Muscle of arm (tissue), 12 donors: Measurements from ENCODE around the gene BZW1. TPM values are rescaled to one million over a fixed set of nuclear protein-coding genes. Genes with fewer than 3 reads are reported as not detected.

Source experiments
- DNase-seq: peaks from one replicate; pipeline ENCODE4 v3.0.0-alpha.2; 2013
- polyA plus RNA-seq, 12 donors: library from polyadenylated mRNA; unstranded; fragments of 120-200 nt; gene quantifications; one replicate each; pipeline ENCODE4 v1.2.1, GENCODE V29; 2013; ENCODE audit not compliant: insufficient read length in 12 of 12

Gene BZW1
- polyA plus RNA-seq, 12 donors, result 105 to 165 (median 132) TPM; not detected in 1

DNA sequence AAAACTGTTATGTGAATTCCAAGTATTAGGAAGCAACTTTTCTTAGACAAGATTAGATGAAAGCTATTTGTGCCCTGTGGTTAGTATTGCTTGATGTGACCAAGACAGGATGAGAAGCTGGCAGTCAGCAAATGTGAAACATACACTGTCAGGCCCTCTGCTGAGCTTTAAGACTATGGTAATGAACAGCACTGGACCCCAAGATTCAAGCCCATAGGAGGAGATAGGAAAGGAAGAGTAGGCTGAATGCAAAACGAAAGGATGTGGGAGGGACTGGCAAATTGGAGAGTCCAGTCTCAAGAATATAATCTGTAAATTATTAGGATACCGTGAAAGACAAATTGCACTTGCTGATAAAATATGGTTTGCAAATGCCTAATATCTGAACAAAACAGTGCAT is 16.4 kb downstream of the BZW1 start:
- DNase-seq, result no peak

DNA sequence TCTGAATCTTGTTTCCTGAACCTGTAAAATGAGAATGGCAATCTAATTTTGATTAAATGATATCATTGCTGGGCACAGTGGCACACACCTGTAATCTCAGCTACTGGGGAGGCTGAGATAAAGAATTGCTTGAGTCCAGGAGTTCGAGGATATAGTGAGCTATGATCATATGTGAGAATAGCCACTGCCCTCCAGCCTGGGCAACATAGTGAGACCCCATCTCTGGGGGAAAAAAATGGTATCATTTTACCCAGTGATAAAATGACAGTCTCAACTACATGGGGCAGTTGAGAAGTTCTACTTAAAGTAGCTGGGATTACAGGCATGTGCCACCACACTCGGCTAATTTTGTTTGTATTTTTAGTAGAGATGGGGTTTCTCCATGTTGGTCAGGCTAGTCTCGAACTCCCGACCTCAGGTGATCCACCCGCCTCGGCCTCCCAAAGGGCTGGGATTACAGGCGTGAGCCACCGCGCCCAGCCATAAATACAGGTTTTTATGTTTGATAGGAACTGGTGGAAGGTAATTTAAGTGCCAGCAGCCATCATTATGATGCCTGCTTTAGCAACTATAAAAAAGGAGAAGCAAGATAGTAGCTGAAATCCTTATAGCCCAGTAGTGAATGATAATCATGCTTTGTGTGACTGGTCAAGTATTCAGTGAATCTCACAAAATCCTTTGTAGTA is 17.0 kb downstream of the BZW1 start:
- DNase-seq, result no peak

DNA sequence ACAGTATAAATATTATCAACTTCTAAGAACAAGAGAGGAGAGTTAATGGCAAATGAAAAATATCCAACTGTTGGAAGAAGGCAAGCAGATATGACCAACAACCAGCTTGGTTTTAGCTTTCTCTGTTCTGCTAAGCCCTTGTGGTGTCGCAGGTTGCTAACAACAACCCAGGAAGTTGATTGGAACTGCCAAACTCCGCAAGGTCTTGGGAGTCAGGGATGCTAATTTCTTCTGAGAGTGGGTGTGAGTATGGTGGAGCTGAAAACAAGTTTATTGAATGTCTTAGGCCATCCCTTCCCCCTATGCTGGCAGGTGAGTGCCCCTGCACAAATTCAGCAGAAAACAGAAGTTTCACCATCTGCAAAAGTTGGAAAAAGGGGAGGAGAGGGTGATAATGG is 17.5 kb downstream of the BZW1 start:
- DNase-seq, result no peak

DNA sequence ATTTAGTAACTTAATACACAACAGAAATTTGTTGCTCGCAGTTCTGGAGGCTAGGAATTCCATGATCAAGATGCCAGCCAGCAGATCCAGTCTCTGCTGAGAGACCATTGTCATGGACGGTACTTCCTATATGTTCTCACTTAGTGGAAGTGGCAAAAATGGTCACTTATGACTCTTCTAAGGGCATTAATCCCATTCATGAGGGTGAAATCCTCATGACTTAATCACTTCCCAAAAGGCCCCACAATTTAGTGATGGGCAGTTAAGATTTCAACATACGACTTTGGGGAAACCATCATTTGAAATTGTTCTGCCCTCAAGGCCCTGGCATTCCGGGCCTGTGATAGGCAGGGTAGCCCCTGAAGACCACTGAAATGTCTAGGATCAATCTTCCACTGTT is 23.0 kb downstream of the BZW1 start:
- DNase-seq, result no peak

DNA sequence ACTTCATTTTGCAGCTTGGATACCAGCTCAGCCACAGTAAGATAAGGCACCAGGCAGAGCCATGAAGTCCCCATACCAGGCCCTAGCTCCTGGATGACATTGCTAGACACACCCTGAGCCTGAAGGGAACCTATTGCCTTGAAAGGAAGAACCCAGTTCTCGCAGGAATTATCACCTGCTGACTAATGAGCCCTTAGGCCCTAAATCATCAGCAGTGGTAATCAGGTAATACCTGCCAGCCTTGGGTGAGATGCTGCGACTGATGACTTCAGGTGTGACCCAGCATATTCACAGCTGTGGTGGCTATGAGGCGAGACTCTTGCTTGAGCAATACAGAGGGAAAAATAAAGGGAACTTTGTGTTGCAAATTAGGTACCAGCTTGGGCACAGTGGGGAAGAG is 27.8 kb downstream of the BZW1 start:
- no peak for DNase-seq

DNA sequence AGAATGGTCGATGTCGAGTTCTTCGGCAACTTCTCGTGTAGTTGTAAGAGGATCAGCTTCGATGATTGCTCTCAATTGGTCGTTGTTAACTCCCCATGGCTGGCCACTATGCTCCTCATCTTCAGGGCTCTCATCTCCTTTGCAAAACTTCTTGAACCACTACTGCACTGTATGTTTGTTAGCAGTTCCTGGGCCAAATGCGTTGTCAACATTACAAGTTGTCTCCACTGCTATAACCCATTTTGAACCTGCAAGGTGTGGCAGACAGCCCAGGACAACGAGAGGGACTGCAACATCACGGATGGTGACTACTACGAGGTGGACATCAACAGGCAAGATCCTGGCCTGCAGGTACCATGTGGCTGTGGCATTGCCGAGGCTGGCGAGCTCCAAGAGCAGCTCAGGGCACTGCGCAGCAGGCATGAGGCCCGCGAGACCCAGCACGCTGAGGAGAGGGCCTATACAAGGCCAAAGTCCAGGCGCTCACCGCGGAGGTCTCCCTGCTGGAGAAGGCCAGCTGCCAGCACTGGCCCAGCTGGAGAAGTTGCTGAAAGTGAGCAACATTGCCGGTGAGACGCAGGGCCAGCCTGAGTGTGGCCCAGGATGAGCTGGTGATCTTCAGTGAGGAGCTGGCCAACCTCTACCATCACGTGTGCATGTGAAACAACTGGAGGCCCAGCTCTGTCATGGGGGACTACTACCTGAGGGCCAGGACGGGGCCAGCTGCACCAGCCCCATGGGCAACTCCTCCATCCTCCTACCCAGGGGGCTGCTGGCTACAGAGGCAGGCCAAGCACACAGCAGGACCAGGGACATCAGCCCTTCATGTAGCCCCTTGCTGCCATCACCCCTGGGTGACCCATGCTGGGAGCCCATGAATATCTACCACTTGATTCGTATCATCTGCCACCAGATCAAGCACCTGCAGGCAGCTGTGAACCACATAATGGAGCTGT is 32.6 kb downstream of the BZW1 start:
- DNase-seq, result no peak

DNA sequence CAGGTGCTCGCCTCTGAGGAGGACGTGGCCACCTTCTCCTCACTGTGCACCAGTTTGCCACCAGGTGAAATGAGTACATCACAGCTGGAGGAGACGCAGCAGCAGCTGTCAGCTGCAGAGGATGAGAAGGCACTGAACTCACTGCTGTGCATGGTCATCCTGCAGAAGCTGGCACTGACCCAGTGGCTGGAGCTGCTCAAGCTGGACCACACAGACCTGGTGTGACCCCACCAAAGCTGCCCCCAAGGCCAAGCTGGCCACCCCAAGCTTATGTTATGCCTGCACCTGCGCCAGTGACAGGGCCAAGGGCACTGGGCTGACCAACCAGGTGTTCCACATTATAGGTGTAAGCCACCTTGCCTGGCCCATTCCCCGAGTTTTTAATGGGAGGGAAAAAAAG is 33.5 kb downstream of the BZW1 start:
- no peak for DNase-seq

DNA sequence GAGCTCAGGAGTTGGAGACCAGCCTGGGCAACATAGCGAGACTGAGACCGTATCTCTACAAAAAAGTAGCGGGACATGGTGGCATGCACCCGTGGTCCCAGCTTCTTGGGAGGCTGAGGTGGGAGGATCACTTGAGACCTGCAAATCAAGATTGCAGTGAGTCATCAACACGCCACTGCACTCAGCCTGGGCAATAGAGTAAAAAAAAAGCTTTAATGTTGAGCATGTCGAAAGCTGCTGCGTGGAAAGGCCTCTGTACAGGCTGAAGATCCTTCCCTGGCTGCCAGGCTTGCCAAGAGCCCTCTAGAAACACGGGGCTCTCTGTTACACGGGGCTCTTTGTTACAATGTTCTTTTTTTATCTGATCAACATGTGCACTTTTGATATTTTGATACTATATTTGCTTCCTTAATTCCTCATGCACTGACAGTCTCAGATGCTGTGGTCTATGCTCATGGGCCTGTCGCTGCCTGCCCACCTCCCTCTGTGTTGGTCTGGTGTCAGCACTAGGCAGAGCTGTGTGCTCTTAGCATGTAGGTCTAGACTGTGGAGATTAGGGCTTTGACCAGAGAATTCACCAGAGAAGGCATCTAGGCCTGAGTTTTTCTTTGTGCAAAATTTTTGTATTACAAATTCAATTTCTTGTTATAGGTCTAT is 34.1 kb downstream of the BZW1 start:
- no peak for DNase-seq

DNA sequence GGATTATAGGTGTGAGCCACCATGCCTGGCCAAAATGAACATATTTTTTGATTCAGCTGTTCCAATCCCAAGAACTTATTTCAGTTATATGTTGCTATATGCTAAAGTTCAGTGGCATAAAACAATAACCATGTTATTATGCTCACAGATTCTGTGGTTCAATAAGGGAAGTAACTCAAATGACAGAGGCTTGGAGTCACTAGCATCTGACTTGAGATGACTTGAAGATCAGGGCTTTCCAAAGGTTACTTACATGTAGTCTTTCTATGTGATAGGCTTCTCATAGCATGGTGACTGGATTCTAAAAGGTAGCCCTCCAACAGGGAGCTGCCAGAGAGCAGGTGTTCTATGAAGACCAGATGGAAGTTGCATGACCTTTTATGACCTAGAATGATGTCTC is 35.6 kb downstream of the BZW1 start:
- no peak for DNase-seq

DNA sequence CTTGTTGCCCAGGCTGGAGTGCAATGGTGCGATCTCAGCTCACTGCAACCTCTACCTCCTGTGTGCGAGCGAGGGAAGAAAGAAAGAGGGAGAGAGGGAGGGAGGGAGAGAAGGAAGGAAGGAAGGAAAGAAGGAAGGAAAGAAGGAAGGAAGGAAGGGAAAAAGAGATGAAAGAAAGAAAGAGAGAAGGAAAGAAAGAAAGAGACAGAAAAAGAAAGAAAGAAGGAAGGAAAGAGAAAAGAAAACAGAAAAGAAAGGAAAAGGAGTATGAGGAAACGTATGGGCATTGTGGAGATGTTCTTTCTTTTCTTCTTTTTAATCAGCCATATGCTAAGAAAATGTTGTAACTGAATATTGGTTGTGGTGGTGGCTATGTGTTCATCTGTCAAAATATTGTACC is 36.2 kb downstream of the BZW1 start:
- DNase-seq, result no peak

DNA sequence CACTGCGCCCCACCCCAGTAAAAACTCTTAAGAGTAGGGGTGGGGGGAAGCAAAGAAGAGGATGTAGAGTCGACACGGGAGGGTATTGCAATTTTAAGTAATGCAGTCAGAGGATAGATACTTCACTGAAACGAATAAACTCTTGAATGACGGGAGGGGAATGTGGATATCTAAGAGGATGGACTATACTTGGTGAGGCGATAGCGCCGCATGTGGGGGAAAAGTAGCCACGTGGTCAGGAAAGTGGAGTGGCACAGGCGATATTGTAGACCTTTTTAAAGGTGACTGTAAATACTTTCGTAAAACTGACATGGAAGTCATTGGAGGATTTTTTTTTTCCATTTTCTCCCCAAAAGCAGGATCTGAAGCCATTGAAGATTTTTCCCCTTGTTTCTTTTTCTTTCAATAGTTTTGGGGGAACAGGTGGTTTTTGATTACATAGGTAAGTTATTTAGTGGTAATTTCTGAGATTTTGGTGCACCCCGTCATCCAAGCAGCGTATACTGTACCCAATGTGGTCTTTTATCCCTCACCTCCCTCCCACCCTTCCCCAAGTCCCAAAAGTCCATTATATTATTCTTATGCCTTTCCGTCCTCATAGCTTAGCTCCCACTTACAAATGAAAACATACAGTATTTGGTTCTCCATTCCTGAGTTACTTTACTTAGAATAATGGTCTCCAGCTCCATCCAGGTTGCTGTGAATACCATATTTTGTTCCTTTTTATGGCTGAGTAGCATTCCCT is 39.0 kb downstream of the BZW1 start:
- DNase-seq, result no peak

DNA sequence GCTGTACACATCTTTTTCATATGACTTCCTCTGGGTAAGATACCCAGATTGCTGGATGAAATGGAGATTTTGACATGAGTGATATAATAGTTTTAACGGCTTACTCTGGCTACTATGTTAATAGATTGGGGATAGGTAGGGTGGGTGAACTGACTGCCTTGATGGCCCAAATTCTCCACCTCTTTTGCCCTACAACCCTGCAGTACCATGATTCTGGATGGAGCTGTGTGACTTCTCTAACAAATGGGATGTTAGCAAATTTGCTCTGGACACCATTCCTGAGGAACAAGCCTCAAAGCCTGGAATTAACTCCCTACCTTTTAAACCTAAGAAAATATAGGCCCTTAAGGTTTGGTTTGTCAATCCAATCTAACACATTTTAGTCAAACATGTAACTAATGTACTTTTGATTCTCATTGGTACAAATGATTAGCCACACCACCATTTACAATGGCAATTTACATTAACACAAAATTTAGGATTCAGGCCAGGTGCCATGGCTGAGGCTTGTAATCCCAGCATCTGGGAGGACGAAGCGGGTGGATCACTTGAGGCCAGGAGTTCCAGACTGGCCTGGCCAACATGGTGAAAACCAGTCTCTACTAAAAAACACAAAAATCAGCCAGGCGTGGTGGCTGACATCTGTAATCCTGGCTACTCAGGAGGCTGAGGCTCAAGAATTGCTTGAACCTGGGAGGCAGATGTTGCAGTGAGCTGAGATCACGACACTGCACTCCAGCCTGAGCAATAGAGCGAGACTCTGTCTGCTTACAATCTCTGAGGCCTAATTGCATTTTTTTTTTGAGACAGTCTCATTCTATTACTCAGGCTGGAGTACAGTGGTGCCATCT is 39.9 kb downstream of the BZW1 start:
- DNase-seq, result no peak

DNA sequence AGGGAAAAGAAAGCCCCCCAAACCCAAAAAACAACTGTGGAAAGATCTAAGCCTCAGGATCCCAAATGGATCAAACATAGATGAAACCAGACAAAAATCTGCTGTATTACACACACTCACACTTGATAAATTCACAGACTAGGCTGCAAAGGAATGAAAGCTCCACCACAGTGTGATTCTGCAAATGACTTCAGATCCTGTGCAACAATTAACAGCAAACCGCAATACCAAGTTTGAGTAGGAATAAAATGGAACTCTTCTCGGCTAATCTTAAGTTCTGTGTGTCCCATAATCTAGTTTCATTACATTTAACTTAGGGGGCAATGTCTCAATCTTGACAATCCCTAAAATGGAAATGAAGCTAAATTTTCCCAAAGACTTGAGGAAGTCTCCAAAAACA is 40.9 kb downstream of the BZW1 start:
- DNase-seq, result no peak

DNA sequence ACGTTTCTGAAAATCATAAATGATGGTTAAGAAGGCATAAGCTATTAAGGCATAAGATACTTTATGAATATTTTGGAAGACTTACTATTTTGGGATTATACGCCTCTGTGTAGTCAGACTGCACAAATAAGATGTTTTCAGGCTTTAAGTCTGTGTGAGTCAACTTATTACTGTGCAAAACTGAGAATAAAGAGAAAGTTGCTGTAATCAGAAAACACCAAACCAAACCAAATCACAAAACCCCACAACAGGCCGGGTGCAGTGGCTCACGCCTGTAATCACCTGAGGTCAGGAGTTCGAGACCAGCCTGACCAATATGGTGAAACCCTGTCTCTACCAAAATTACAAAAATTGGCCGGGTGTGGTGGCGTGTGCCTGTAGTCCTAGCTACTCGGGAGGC is 45.1 kb downstream of the BZW1 start:
- DNase-seq, result no peak

DNA sequence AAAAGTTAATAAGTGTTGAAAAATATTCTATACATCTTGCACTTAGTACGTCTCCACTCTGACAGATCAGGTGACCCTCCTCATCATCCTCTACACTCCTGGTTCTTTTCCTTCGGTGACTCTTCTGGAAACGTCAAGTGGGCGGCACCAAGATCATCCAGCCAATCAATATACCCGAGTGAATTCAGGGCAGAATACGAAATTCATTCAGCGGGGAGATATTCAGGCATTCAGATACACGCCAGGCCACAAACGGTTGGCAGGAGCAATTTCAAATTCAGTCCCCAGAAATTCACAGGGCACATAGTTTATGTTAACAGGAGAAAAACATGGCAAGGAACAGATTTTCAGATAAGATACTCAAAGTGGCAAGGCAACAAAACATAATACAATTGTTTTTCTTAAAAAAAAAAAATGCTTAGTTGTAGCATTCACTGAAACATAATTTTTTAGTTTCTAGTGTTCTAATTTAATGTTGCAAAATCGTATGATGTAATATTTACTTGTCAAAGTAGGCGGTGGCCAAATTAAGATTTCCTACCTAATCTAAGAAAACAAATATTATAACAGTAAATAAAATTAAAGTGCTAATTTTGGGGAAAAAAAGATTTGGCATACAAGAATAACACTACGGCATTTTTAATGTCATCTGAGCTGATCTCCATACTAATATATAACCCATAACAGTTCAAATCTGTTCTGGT is 48.5 kb downstream of the BZW1 start:
- no peak for DNase-seq

DNA sequence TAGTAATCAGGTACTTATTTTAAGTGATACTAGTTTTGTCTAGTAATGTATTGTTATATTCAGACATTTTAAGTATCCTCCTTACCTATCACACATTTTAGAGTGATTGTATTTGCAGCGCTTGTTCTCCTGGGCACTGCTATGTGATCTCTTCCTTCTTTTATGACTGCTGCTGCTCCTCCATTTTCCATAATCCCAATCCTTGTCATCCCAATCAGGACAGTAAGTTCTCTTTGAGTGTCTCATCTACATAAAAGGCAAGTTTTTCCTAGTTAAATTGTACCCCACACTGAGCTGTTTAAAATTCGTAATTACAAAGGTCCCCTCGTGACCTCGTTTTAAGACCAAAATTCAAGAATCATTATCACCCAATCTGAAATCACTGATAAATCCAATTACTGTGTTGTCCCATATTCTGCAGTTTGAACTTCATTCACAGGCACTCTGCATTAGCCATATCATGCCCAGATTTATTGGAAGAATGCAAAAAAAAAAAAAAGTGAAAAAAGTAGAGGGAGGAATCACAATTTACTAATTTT is 50.0 kb downstream of the BZW1 start:
- peak; percentile 11 for DNase-seq

DNA sequence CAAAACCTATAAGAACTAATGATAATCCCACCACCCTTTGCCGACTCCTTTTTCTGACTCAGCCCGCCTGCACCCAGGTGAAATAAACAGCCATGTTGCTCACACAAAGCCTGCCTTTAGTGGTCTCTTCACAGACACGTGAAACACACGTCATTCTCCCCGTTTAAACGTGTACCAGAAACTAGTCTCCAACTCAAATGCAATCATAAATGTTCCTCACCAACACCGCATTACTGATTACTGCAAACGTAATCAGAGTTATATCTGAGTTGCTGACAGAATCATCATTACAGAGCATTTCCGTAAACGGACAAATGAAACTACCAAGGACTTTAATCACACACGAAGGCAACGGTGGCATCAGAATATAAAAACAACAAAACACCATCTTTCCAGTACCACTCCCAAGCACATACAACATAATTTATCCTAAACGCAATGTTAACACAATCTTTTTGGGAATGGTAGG is 50.9 kb downstream of the BZW1 start:
- peak; percentile 60 for DNase-seq

DNA sequence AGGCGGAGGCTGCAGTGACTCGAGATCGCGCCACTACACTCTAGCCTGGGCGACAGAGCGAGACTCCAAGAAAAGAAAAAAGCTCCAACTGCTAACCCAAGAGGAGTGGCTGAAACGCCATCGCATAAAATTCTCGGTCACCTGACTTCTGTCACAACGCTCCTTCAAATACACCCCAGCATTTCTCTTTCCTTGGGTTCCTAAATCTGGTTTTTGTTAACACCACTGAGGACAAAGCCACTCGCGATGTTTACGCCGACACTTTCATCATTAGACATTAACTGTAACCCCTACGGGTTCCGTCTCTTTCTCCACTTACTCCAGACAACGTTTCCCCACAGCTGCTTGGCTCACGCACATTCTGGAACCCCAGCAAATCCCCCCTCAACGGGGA is 52.1 kb downstream of the BZW1 start:
- peak; percentile 79 for DNase-seq

DNA sequence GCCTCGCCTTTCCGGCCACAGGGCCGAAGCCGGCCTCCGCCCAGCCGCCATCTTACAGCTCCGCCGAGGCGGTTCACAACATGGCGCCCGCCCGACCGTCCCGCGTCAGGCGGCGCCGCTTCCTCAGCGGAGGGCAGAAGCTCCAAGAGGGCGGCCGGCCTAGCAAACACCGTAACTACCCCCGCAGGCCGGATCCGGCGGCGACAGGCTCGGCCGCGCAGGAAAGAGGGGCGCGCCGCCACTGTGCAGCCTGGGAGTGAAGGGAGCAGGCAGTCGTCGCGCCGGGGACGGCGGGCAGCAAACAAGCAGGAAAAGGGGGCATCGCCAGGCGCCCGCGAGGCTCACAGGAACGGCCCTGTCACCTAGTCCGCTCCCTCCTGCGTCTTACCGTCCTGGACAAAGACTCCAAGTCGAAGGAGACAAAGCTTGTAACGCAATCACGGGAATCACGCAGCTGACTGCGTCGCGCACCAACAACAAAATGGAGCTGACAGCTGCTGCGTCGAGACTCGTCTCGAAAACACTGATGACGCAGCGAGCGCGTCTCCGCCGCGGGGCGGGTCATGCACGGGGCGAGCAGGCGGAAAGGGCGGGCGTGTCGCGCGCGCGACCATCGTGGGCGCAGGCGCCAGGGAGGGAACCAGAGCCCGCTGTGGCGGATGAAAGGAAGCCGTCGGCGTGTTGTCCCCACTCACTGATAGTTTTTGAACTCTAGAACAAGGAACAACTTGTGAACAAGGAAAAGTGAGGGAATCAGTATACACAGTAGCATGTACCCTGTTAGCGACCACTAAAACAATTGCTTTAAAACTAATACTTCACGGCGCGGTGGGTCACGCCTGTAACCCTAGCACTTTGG is 52.7 kb downstream of the BZW1 start, which contains the start of gene CLK1:
Gene CLK1 (minus strand): TSS at position 483 of the 859 bp plus-strand sequence. CDS start 2,796 bp downstream, outside the sequence.
- peak; percentile 98 for DNase-seq
